A549 (cell line): ENCODE measurements around the gene ACVR1B.

Source experiments
- CEBPB ChIP-seq, 2 experiments: fragments of >200 bp in 1 of 2; sonication (Bioruptor Twin) in 1 of 2; formaldehyde crosslinking in 1 of 2; IDR thresholded peaks; 2 replicates each; pipeline ENCODE4 v1.6.1; 2012 to 2016
- EP300 ChIP-seq, 2 experiments: fragments of >200 bp; sonication (Bioruptor Twin); formaldehyde crosslinking; IDR thresholded peaks; 2 replicates in 1 of 2; 3 replicates in 1 of 2; pipeline ENCODE4 v1.6.1; 2016 to 2017
- KDM5A ChIP-seq: fragments of 200-600 bp; sonication (generic); IDR thresholded peaks from 2 replicates; pipeline ENCODE4 v1.6.1; 2016; ENCODE audit warnings: antibody characterized with exemption, mild to moderate bottlenecking
- NFE2L2 ChIP-seq: fragments of 150-350 bp; conservative IDR thresholded peaks from 2 replicates; pipeline ENCODE4 v1.6.1; 2014; ENCODE audit warnings: low read length
- POLR2A ChIP-seq: IDR thresholded peaks from 2 replicates; pipeline ENCODE4 v1.6.1; 2012; ENCODE audit warnings: mild to moderate bottlenecking, low read length
- RFX5 ChIP-seq: fragments of 450-650 bp; IDR thresholded peaks from 2 replicates; pipeline ENCODE4 v1.7.1; 2014; ENCODE audit warnings: antibody characterized with exemption, mild to moderate bottlenecking, moderate library complexity
- SMC3 ChIP-seq: fragments of >200 bp; sonication (Bioruptor Twin); formaldehyde crosslinking; IDR thresholded peaks from 3 replicates; pipeline ENCODE4 v1.6.1; 2018; ENCODE audit warnings: inconsistent platforms
- ZNF302 ChIP-seq: fragments of 250-450 bp; sonication (Bioruptor Pico); IDR thresholded peaks from 2 replicates; pipeline ENCODE4 v1.9.0; 2021; ENCODE audit warnings: inconsistent platforms, mild to moderate bottlenecking, moderate library complexity
- TF ChIP-seq, protein P1 (sequence below): fragments of >200 bp; sonication (Bioruptor Twin); formaldehyde crosslinking; IDR thresholded peaks from 3 replicates; pipeline ENCODE4 v1.5.1; 2016

DNA sequence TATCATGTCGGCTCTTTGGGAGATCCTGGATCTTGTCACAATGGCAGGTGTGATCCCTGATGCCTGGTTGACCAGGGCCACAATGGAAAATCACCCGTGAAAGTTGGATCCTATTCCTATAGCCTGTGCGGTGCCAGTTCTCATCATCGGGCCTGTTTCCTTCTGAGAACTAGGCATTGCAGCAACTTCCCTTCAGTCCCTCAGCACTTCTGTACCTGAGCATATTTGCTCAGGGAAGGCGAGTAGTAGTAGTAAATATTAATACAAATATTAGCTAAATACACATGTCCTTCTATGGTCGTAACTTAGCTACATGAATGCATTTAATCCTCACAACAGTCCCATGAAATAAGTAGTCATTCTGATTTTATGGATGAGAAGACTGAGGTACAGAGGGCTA is 33.2 kb downstream of the ACVR1B start:
- TF ChIP-seq, protein P1, sequence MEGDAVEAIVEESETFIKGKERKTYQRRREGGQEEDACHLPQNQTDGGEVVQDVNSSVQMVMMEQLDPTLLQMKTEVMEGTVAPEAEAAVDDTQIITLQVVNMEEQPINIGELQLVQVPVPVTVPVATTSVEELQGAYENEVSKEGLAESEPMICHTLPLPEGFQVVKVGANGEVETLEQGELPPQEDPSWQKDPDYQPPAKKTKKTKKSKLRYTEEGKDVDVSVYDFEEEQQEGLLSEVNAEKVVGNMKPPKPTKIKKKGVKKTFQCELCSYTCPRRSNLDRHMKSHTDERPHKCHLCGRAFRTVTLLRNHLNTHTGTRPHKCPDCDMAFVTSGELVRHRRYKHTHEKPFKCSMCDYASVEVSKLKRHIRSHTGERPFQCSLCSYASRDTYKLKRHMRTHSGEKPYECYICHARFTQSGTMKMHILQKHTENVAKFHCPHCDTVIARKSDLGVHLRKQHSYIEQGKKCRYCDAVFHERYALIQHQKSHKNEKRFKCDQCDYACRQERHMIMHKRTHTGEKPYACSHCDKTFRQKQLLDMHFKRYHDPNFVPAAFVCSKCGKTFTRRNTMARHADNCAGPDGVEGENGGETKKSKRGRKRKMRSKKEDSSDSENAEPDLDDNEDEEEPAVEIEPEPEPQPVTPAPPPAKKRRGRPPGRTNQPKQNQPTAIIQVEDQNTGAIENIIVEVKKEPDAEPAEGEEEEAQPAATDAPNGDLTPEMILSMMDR: no peak
- no peak for TF ChIP-seq RFX5
- TF ChIP-seq SMC3: no peak
- no peak for TF ChIP-seq KDM5A
- no peak for TF ChIP-seq ZNF302 (CRISPR knock-in tag)
- TF ChIP-seq CEBPB (IDR thresholded peaks at IDR 0.05): no peak
- no peak for TF ChIP-seq POLR2A
- no peak for TF ChIP-seq EP300 (IDR thresholded peaks at IDR 0.05)
- TF ChIP-seq NFE2L2: no peak
